Measurements from ENCODE around the gene CACNA1S. TPM values are rescaled to one million over a fixed set of nuclear protein-coding genes. Genes with fewer than 3 reads are reported as not detected.

Gene CACNA1S
- total and polyA plus RNA-seq, 4 donors: 0.16 to 0.33 (median 0.21) TPM

GRCh38 chr1:201022493-201022819 lies 89.8 kb downstream of the CACNA1S start:
- 31% methylated on average over 2 of the region's 2 CpGs for WGBS (ENCODE audit: insufficient coverage)
- Histone ChIP-seq H3K36me3 (ENCODE audit: control insufficient read depth, insufficient read depth, low read length) (peaks cover 16% of the 10 kb centered on the region), H3K27ac (ENCODE audit: low read depth, low read length) (peak overlapping the region; percentile 63), H3K4me3 (ENCODE audit: low read depth, low read length) (peak overlapping the region; percentile 65), H3K27me3 (ENCODE audit: control insufficient read depth, insufficient read depth, low read length) (peaks cover 2% of the 10 kb centered on the region), H3K9me3 (ENCODE audit: control insufficient read depth, insufficient read depth, low read length) (no peaks in the 10 kb centered on the region), H3K4me1 (ENCODE audit: control insufficient read depth, insufficient read depth, low read length) (peaks cover 78% of the 10 kb centered on the region)
- peak in 1 of 6 donors; percentile 61 for DNase-seq (ENCODE audit: low read depth in 4 of 6, low spot score in 6 of 6)

- no peaks in the 10 kb centered on the region for H3K9me3 ChIP-seq (ENCODE audit: control insufficient read depth, insufficient read depth, low read length)
- peak in 1 of 6 donors; percentile 73 for DNase-seq (ENCODE audit: low read depth in 4 of 6, low spot score in 6 of 6)
- WGBS (ENCODE audit: insufficient coverage): 43% methylated on average over 6 of the region's 7 CpGs
- peaks cover 84% of the 10 kb centered on the region for H3K4me1 ChIP-seq (ENCODE audit: control insufficient read depth, insufficient read depth, low read length)
- H3K36me3 ChIP-seq (ENCODE audit: control insufficient read depth, insufficient read depth, low read length): peaks cover 21% of the 10 kb centered on the region
- H3K4me3 ChIP-seq (ENCODE audit: low read depth, low read length): peak overlapping the region; percentile 65
- H3K27me3 ChIP-seq (ENCODE audit: control insufficient read depth, insufficient read depth, low read length): peaks cover 2% of the 10 kb centered on the region
- H3K27ac ChIP-seq (ENCODE audit: low read depth, low read length): peak overlapping the region; percentile 63
Observed at GRCh38 chr1:201021630-201022492, 90.4 kb downstream of the CACNA1S start.

- Histone ChIP-seq H3K9me3 (ENCODE audit: control insufficient read depth, insufficient read depth, low read length) (no peaks in the 10 kb centered on the region), H3K27me3 (ENCODE audit: control insufficient read depth, insufficient read depth, low read length) (peaks cover 2% of the 10 kb centered on the region), H3K36me3 (ENCODE audit: control insufficient read depth, insufficient read depth, low read length) (peaks cover 21% of the 10 kb centered on the region), H3K4me1 (ENCODE audit: control insufficient read depth, insufficient read depth, low read length) (peaks cover 88% of the 10 kb centered on the region), H3K4me3 (ENCODE audit: low read depth, low read length) (peak overlapping the region; percentile 65), H3K27ac (ENCODE audit: low read depth, low read length) (peak overlapping the region; percentile 6)
- peak in 2 of 6 donors; percentile 72 to 83 for DNase-seq (ENCODE audit: low read depth in 4 of 6, low spot score in 6 of 6)
- 42% methylated on average over 3 of the region's 11 CpGs for whole genome bisulfite sequencing (ENCODE audit: insufficient coverage)
Observed at GRCh38 chr1:201020721-201021629, 91.3 kb downstream of the CACNA1S start.

- WGBS (ENCODE audit: insufficient coverage): 100% methylated on average over 1 of the region's 4 CpGs
- H3K27ac ChIP-seq (ENCODE audit: low read depth, low read length): no peak overlapping the region
- H3K4me3 ChIP-seq (ENCODE audit: low read depth, low read length): no peak overlapping the region
- DNase-seq (ENCODE audit: low read depth in 4 of 6, low spot score in 6 of 6): no peak
- H3K4me1 ChIP-seq (ENCODE audit: control insufficient read depth, insufficient read depth, low read length): peaks cover 89% of the 10 kb centered on the region
- H3K9me3 ChIP-seq (ENCODE audit: control insufficient read depth, insufficient read depth, low read length): no peaks in the 10 kb centered on the region
- peaks cover 2% of the 10 kb centered on the region for H3K27me3 ChIP-seq (ENCODE audit: control insufficient read depth, insufficient read depth, low read length)
- H3K36me3 ChIP-seq (ENCODE audit: control insufficient read depth, insufficient read depth, low read length): peaks cover 21% of the 10 kb centered on the region
Observed at GRCh38 chr1:201020040-201020591, 92.1 kb downstream of the CACNA1S start.

- no peak for DNase-seq (ENCODE audit: low read depth in 4 of 6, low spot score in 6 of 6)
- WGBS (ENCODE audit: insufficient coverage): 88% methylated on average over 2 of the region's 5 CpGs
- Histone ChIP-seq H3K4me1 (ENCODE audit: control insufficient read depth, insufficient read depth, low read length) (peaks cover 88% of the 10 kb centered on the region), H3K27me3 (ENCODE audit: control insufficient read depth, insufficient read depth, low read length) (peaks cover 2% of the 10 kb centered on the region), H3K36me3 (ENCODE audit: control insufficient read depth, insufficient read depth, low read length) (peaks cover 21% of the 10 kb centered on the region), H3K9me3 (ENCODE audit: control insufficient read depth, insufficient read depth, low read length) (no peaks in the 10 kb centered on the region), H3K4me3 (ENCODE audit: low read depth, low read length) (no peak overlapping the region), H3K27ac (ENCODE audit: low read depth, low read length) (no peak overlapping the region)
Observed at GRCh38 chr1:201019321-201019977, 92.8 kb downstream of the CACNA1S start.

- H3K27ac ChIP-seq (ENCODE audit: low read depth, low read length): peak overlapping the region; percentile 89
- peaks cover 94% of the 10 kb centered on the region for H3K4me1 ChIP-seq (ENCODE audit: control insufficient read depth, insufficient read depth, low read length)
- WGBS (ENCODE audit: insufficient coverage): 53% methylated on average over 2 of the region's 2 CpGs
- H3K36me3 ChIP-seq (ENCODE audit: control insufficient read depth, insufficient read depth, low read length): peaks cover 21% of the 10 kb centered on the region
- no peaks in the 10 kb centered on the region for H3K9me3 ChIP-seq (ENCODE audit: control insufficient read depth, insufficient read depth, low read length)
- DNase-seq (ENCODE audit: low read depth in 4 of 6, low spot score in 6 of 6): no peak
- H3K4me3 ChIP-seq (ENCODE audit: low read depth, low read length): no peak overlapping the region
- peaks cover 2% of the 10 kb centered on the region for H3K27me3 ChIP-seq (ENCODE audit: control insufficient read depth, insufficient read depth, low read length)
Observed at GRCh38 chr1:201017828-201018163, 94.4 kb downstream of the CACNA1S start.

GRCh38 chr1:201016943-201017827 lies 95.0 kb downstream of the CACNA1S start:
- peak overlapping the region; percentile 89 for H3K27ac ChIP-seq (ENCODE audit: low read depth, low read length)
- H3K4me1 ChIP-seq (ENCODE audit: control insufficient read depth, insufficient read depth, low read length): peaks cover 93% of the 10 kb centered on the region
- DNase-seq (ENCODE audit: low read depth in 4 of 6, low spot score in 6 of 6): peak in 2 of 6 donors; percentile 43 to 68
- 37% methylated on average over 9 of the region's 9 CpGs for WGBS (ENCODE audit: insufficient coverage)
- H3K4me3 ChIP-seq (ENCODE audit: low read depth, low read length): no peak overlapping the region
- peaks cover 2% of the 10 kb centered on the region for H3K27me3 ChIP-seq (ENCODE audit: control insufficient read depth, insufficient read depth, low read length)
- H3K36me3 ChIP-seq (ENCODE audit: control insufficient read depth, insufficient read depth, low read length): peaks cover 21% of the 10 kb centered on the region
- no peaks in the 10 kb centered on the region for H3K9me3 ChIP-seq (ENCODE audit: control insufficient read depth, insufficient read depth, low read length)

- peak in 2 of 6 donors; percentile 86 to 91 for DNase-seq (ENCODE audit: low read depth in 4 of 6, low spot score in 6 of 6)
Observed at GRCh38 chr1:201016211-201016651, 96.0 kb downstream of the CACNA1S start.

More at GRCh38 chr1:201016211-201016651, 96.0 kb downstream of the CACNA1S start:
- H3K9me3 ChIP-seq (ENCODE audit: control insufficient read depth, insufficient read depth, low read length): no peaks in the 10 kb centered on the region
- peak overlapping the region; percentile 89 for H3K27ac ChIP-seq (ENCODE audit: low read depth, low read length)
- H3K4me1 ChIP-seq (ENCODE audit: control insufficient read depth, insufficient read depth, low read length): peaks cover 93% of the 10 kb centered on the region
- 0% methylated on average over 9 of the region's 10 CpGs for WGBS (ENCODE audit: insufficient coverage)
- no peaks in the 10 kb centered on the region for H3K27me3 ChIP-seq (ENCODE audit: control insufficient read depth, insufficient read depth, low read length)
- H3K36me3 ChIP-seq (ENCODE audit: control insufficient read depth, insufficient read depth, low read length): peaks cover 21% of the 10 kb centered on the region
- H3K4me3 ChIP-seq (ENCODE audit: low read depth, low read length): no peak overlapping the region

Data from spinal cord (tissue), 10 donors.